Skin epidermis (tissue), 12 donors: Measurements from ENCODE around the gene KHDC1.
"Not testable (repeated sequence)": the region's sequence is repeated elsewhere in the genome, so short reads cannot be mapped to it uniquely, and the experiment has no call there.

ENCODE experiments used
- H3K27ac ChIP-seq, 21 experiments: fragments of 200-600 bp; sonication (generic) in 11 of 21; one replicate each; pipeline ENCODE4 v1.5.0; 2020; ENCODE audit warnings: mild to moderate bottlenecking in 3 of 21, inconsistent platforms in 2 of 21, moderate library complexity in 2 of 21
- H3K4me3 ChIP-seq, 7 experiments: fragments of 200-600 bp; sonication (generic) in 2 of 7; one replicate each; pipeline ENCODE4 v1.5.0; 2020; ENCODE audit warnings: inconsistent platforms in 2 of 7, mild to moderate bottlenecking in 2 of 7, moderate library complexity in 1 of 7

The KHDC1 gene

GRCh38 chr6:73262671-73263569, at the start of gene KHDC1:
TSS of gene KHDC1 (minus strand) at chr6:73263196. CDS start at chr6:73242517, 20,679 bp downstream.
- H3K27ac ChIP-seq, result peak within 1 kb of the TSS; percentile 26 to 88 (median 82)

GRCh38 chr6:73310503-73310845, 47.5 kb upstream of the KHDC1 start:
- peak overlapping the region in 8 of 21 experiments; percentile 37 to 62 (median 54) for H3K27ac ChIP-seq

More at GRCh38 chr6:73262671-73263569, at the start of gene KHDC1:
- H3K4me3 ChIP-seq, result peak within 1 kb of the TSS; percentile 44 to 71 (median 65)

GRCh38 chr6:73309785-73310502, 46.9 kb upstream of the KHDC1 start:
- Histone ChIP-seq H3K27ac (peak overlapping the region in 11 of 21 experiments; percentile 17 to 67 (median 54)), H3K4me3 (peak overlapping the region; percentile 47 to 60 (median 54))

More at GRCh38 chr6:73310503-73310845, 47.5 kb upstream of the KHDC1 start:
- peak overlapping the region; percentile 47 to 60 (median 54) for H3K4me3 ChIP-seq

DNA sequence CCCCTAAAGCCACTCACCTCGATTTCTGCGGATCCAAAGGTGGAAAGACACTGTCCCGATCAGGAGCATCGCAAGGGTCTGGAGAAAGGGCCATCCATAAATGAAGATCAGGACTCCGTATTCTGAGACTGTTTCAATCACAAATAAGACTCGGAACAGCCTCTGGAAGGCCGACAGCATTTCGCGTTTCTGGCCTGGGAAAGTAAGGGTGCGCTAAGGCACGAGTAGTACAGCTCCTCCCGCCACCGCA, 46.5 kb upstream of the KHDC1 start:
- Histone ChIP-seq H3K4me3 (peak overlapping the region; percentile 47 to 60 (median 54)), H3K27ac (peak overlapping the region in 7 of 21 experiments; percentile 17 to 67 (median 54))

DNA sequence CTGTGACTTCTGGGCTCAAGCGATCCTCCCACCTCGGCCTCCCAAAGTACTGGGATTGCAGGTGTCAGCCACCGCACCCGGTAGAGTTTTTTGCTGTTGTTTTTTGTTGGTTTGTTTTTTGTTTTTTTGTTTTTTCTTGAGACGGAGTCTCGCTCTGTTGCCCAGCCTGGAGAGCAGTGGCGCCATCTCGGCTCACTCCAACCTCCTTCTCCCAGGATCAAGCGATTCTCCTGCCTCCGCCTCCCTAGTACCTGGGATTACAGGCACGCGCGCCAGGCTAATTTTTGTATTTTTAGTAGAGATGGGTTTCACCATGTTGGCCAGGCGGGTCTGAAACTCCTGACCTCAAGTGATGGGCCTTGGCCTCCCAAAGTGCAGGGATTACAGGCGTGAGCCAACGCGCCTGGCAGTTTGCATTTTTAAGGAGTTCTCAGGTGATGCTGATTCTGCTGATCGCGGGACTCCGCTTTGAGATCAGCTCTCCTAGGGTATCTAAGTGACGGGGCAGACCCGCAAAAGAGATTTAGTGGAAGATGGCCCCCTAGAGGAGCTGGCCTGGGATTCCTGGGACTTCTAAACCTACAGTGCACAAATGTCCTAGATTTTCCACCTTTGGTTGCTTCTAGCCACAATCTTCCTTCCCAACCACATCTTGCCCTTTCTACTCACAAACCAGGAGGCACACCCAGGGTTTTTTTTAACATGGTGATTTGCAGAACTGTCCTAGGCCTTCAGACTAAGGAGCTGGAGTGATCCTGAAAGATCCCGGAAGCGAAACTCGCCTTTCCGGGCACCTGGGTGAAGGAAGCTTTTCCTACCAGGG, 45.9 kb upstream of the KHDC1 start:
- H3K4me3 ChIP-seq, result peak overlapping the region; percentile 47 to 60 (median 54)
- peak overlapping the region in 2 of 21 experiments; percentile 51 to 57 for H3K27ac ChIP-seq

GRCh38 chr6:73303773-73304172, 40.8 kb upstream of the KHDC1 start:
- H3K4me3 ChIP-seq, H3K27ac ChIP-seq: not testable (repeated sequence)

DNA sequence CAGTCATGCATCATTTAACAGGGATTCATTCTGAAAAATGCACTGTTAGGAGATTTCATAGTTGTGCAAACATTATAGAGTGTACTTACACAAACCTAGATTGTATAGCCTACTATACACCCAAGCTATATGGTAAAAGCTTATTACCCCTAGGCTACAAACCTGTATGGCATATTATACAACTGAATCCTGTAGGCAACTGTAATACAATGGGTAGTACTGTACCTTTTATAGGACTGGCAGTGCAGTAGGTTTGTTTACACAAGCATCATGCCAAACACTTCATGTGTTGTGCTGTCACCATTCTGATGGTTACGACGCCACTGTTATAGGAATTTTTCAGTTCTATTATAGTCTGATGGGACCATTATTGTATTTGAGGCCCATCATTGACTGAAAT, 39.3 kb upstream of the KHDC1 start:
- no peak overlapping the region for H3K27ac ChIP-seq
- H3K4me3 ChIP-seq, result no peak overlapping the region

- Histone ChIP-seq H3K27ac (no peak overlapping the region), H3K4me3 (peak overlapping the region in 4 of 7 experiments; percentile 17 to 21 (median 18))
These were observed 36.4 kb upstream of the KHDC1 start for GRCh38 chr6:73299151-73299971.

DNA sequence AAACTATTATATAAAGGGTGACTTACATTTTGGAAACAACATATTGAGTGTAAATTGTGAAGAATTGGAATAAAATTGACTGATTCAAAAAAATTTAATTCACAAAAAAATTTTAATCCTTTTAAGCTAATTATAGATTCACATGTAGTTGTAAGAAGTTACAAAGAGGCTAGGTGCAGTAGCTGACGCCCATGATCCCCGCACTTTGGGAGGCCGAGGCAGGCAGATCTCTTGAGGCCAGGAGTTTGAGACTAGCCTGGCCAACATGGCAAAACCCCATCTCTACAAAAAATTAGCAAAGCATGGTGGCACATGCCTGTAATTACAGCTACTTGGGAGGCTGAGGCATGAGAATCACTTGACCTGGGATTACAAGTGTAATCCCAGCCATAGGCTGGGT, 30.3 kb upstream of the KHDC1 start:
- Histone ChIP-seq H3K4me3 (no peak overlapping the region), H3K27ac (no peak overlapping the region)

- H3K4me3 ChIP-seq, result no peak overlapping the region
- H3K27ac ChIP-seq, result no peak overlapping the region
These were observed 27.4 kb upstream of the KHDC1 start for GRCh38 chr6:73290435-73290834.

- H3K27ac ChIP-seq, result no peak overlapping the region
- no peak overlapping the region for H3K4me3 ChIP-seq
These were observed 23.8 kb upstream of the KHDC1 start for GRCh38 chr6:73286752-73287151.

DNA sequence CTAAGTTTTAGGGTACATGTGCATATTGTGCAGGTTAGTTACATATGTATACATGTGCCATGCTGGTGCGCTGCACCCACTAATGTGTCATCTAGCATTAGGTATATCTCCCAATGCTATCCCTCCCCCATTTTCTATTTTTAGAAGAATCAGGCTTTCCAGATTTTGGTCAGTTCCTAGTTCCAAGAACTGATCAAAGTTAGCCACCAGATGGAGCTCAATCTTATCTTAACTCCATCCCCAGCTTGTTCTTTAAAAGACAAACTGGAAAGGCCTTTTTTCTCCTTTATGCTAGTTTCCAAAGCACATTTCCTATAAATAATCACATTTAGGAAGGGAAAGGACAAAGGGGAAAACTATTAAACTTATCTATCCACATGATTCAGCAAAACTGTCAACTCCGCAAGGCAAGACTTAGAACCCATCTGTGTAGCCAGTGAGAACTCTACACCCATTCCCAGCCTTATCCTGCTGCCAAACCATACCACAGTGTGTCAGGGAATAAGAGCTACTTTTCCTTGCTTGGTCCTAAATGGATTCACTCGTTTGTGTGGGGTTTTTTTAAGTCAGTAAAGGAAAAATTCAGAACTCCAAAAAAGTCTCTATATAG, 22.8 kb upstream of the KHDC1 start:
- no peak overlapping the region for H3K4me3 ChIP-seq

DNA sequence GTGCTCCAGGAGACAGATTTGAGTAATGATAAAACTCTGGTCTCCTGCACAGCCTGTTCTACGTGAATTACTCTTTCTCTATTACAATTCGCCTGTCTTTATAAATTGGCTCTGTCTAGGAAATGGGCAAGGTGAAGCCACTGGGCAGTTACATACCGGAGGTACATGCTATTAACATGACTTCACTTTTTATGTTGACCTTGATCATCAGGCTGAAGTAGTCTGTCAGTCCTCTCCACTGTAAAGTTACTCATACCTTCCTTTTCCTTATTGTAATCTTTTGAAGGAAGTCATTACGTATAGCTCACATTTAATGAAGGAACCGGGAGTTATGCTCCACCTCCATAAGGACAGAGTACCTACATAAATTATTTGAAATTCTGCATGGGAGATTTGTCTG, 19.9 kb upstream of the KHDC1 start:
- no peak overlapping the region for H3K4me3 ChIP-seq
- H3K27ac ChIP-seq, result no peak overlapping the region

More for the DNA sequence above, 22.8 kb upstream of the KHDC1 start:
- H3K27ac ChIP-seq, result no peak overlapping the region

GRCh38 chr6:73281684-73282083, 18.7 kb upstream of the KHDC1 start:
- H3K27ac ChIP-seq, H3K4me3 ChIP-seq: not testable (repeated sequence)

DNA sequence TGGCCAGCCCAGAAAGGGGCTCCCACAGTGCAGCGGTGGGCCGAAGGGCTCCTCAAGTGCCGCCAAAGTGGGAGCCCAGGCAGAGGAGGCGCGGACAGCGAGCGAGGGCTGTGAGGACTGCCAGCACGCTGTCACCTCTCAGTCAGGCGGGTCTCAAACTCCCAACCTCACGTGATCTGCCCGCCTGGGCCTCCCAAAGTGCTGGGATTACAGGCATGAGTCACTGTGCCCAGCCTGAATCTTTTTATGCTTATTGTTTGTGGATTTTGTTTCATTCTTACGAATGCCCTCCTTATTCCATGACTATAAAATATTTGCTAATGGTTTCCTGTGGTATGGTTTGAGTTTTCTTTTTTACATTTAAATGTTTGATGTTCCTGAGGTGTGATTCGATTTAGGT, 6.3 kb upstream of the KHDC1 start:
- not testable (repeated sequence) for H3K4me3 ChIP-seq, H3K27ac ChIP-seq

DNA sequence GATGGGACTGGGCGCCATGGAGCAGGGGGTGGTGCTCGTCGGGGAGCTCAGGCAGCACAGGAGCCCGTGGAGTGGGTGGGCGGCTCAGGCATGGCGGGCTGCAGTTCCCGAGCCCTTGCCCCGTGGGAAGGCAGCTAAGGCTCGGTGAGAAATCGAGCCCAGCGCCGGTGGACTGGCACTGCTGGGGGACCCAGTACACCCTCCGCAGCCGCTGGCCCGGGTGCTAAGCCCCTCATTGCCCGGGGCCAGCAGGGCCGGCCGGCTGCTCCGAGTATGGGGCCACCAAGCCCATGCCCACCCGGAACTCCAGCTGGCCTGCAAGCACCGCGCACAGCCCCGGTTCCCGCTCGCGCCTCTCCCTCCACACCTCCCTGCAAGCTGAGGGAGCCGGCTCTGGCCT, 5.9 kb upstream of the KHDC1 start:
- not testable (repeated sequence) for H3K4me3 ChIP-seq, H3K27ac ChIP-seq

DNA sequence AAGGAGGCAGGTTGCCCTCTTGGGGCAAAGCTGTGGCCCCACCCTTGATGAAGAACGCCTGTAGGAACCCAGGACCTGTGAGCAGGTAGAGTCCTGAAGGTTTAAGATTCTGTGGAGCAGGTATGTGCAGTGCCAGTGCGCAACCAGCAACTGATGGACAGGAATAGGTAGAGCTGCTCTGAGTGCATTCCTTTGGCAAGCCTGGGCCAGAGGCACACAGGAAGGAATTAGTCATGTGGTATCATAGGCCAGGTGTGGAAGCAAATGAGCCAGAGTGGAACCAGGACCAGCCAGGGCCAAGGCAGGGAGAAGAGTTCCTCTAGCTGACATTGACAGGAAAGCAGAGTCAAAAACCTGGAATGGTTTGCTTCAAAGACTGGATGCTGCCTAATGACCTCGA, 1.4 kb upstream of the KHDC1 start:
- peak overlapping the region in 8 of 21 experiments; percentile 24 to 88 (median 70) for H3K27ac ChIP-seq

DNA sequence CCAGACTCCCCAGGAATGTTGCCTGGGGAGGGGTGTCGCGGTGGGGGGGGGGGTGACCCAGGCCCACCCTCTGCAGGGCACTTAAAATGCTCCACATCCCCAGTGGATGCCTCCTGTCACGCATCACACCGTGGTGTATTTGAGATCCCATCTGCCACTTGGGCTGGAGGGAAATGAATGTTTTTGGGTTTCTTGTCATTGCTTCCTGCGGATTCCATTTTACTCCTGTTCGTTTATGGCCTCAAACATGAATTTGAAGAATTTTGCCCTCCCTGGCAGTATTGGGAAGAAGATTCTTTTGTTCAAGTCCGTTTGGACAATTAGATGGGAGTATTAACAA, 544 bp upstream of the KHDC1 start:
- peak overlapping the region; percentile 26 to 88 (median 82) for H3K27ac ChIP-seq
- H3K4me3 ChIP-seq, result peak overlapping the region; percentile 44 to 71 (median 65)

More for the DNA sequence above, 1.4 kb upstream of the KHDC1 start:
- H3K4me3 ChIP-seq, result no peak overlapping the region

- H3K27ac ChIP-seq, result no peak overlapping the region
- no peak overlapping the region for H3K4me3 ChIP-seq
These were observed 4.3 kb downstream of the KHDC1 start for GRCh38 chr6:73258721-73259120.
